Measurements from ENCODE around the gene PGM1. TPM values are rescaled to one million over a fixed set of nuclear protein-coding genes. Genes with fewer than 3 reads are reported as not detected.
A peak's percentile ranks its signal among the peaks of the same experiment; 100 is the strongest.

PGM1 gene
- total and polyA plus RNA-seq, 9 of the 15 experiments (the other 6 are each of a cell fraction or from before 2014, with no cell fraction given), result 0.03 to 0.31 (median 0.09) TPM; not detected in 5

GRCh38 chr1:63691701-63692425 is 98.7 kb downstream of the PGM1 start (continued):
- peak; percentile 31; the same call in 1 of the 2 replicates for TF ChIP-seq JUND (IDR thresholded peaks at IDR 0.05; ENCODE audit: borderline replicate concordance, low read depth, low read length)
- TF ChIP-seq JUND (tag; IDR thresholded peaks at IDR 0.05; ENCODE audit: borderline replicate concordance, low read depth, low read length), result no peak
- no peak for TF ChIP-seq PHB (CRISPR knock-in tag; IDR thresholded peaks at IDR 0.05)
- no peak for TF ChIP-seq NR3C1 (CRISPR knock-in tag; IDR thresholded peaks at IDR 0.05)
- no peak for TF ChIP-seq PTBP1 (IDR thresholded peaks at IDR 0.05; ENCODE audit: low read depth, low read length)
- TF ChIP-seq JUNB (CRISPR knock-in tag; conservative IDR thresholded peaks at IDR 0.05), result no peak
- TF ChIP-seq BDP1 (IDR thresholded peaks at IDR 0.05; ENCODE audit: insufficient read depth, insufficient read length), result no peak
- TF ChIP-seq ZNF384 (IDR thresholded peaks at IDR 0.05; ENCODE audit: low read depth, low read length), result peak; percentile 81
- TF ChIP-seq RAD21 (CRISPR knock-in tag; conservative IDR thresholded peaks at IDR 0.05 in 1 of 2, IDR thresholded peaks at IDR 0.05 in 1 of 2), result peak; percentile 56 to 78
- TF ChIP-seq LCOR (CRISPR knock-in tag; IDR thresholded peaks at IDR 0.05), result 0 out of 2 replicates have a peak, but pooled peaks have one; percentile 20
- no peak for TF ChIP-seq KAT8 (IDR thresholded peaks at IDR 0.05; ENCODE audit: low read depth)
- peak; percentile 70 to 78; a peak in 2 of 4 replicates for TF ChIP-seq TRIM24 (IDR thresholded peaks at IDR 0.05)
- 0 out of 2 replicates have a peak, but pooled peaks have one; percentile 29 for TF ChIP-seq EP400 (IDR thresholded peaks at IDR 0.05)
- TF ChIP-seq ATF7 (IDR thresholded peaks at IDR 0.05), result peak; percentile 31; the same call in 1 of the 2 replicates
- no peak for TF ChIP-seq TFAM (CRISPR knock-in tag; conservative IDR thresholded peaks at IDR 0.05)
- TF ChIP-seq SMC3 (conservative IDR thresholded peaks at IDR 0.05; ENCODE audit: insufficient read depth, low read depth, low read length), result 0 out of 2 replicates have a peak, but pooled peaks have one; percentile 35
- no peak for TF ChIP-seq SPI1 (IDR thresholded peaks at IDR 0.05; ENCODE audit: borderline replicate concordance, low read depth, low read length)
- TF ChIP-seq, protein P1, sequence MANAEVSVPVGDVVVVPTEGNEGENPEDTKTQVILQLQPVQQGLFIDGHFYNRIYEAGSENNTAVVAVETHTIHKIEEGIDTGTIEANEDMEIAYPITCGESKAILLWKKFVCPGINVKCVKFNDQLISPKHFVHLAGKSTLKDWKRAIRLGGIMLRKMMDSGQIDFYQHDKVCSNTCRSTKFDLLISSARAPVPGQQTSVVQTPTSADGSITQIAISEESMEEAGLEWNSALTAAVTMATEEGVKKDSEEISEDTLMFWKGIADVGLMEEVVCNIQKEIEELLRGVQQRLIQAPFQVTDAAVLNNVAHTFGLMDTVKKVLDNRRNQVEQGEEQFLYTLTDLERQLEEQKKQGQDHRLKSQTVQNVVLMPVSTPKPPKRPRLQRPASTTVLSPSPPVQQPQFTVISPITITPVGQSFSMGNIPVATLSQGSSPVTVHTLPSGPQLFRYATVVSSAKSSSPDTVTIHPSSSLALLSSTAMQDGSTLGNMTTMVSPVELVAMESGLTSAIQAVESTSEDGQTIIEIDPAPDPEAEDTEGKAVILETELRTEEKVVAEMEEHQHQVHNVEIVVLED (CRISPR knock-in tag; IDR thresholded peaks at IDR 0.05), result no peak

All from K562 (cell line).